Fibroblast of skin of right quadriceps (primary cell): Measurements from ENCODE around the gene MAPKAPK2.
"Not testable (repeated sequence)": the region's sequence is repeated elsewhere in the genome, so short reads cannot be mapped to it uniquely, and the experiment has no call there.

Experiments
- DNase-seq: peaks from one replicate; pipeline ENCODE4 v3.0.0-alpha.2; 2013

Gene MAPKAPK2

DNA sequence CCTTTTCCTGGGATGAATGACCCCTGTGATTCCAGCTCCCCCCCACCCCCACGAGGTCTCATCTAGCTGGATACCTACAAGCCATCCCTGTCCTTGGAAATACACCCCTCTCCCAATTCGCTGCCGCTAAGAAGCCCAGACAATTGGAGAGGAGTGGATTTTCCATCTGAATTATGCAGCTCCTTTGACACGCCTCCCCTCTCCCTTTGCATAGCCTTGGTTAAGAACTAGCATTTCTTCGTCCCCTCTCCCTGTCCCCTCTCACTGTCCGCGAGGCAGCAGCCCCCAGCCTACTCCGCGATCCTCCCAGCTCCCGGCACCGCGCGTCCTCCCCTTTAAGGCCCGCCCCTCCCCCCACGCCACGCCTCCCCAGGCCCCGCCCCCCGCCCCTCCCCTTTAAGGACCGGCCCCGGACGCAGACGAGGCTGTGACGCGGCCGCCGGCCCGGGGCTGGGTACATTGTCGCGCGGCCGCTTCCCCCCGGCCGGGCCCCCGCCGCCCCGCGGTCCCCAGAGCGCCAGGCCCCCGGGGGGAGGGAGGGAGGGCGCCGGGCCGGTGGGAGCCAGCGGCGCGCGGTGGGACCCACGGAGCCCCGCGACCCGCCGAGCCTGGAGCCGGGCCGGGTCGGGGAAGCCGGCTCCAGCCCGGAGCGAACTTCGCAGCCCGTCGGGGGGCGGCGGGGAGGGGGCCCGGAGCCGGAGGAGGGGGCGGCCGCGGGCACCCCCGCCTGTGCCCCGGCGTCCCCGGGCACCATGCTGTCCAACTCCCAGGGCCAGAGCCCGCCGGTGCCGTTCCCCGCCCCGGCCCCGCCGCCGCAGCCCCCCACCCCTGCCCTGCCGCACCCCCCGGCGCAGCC is at the start of gene MAPKAPK2:
MAPKAPK2 (plus strand) TSS at position 428 of the 856 bp plus-strand sequence; CDS start at position 753, 325 bp downstream.
- DNase-seq, result peak; percentile 75

DNA sequence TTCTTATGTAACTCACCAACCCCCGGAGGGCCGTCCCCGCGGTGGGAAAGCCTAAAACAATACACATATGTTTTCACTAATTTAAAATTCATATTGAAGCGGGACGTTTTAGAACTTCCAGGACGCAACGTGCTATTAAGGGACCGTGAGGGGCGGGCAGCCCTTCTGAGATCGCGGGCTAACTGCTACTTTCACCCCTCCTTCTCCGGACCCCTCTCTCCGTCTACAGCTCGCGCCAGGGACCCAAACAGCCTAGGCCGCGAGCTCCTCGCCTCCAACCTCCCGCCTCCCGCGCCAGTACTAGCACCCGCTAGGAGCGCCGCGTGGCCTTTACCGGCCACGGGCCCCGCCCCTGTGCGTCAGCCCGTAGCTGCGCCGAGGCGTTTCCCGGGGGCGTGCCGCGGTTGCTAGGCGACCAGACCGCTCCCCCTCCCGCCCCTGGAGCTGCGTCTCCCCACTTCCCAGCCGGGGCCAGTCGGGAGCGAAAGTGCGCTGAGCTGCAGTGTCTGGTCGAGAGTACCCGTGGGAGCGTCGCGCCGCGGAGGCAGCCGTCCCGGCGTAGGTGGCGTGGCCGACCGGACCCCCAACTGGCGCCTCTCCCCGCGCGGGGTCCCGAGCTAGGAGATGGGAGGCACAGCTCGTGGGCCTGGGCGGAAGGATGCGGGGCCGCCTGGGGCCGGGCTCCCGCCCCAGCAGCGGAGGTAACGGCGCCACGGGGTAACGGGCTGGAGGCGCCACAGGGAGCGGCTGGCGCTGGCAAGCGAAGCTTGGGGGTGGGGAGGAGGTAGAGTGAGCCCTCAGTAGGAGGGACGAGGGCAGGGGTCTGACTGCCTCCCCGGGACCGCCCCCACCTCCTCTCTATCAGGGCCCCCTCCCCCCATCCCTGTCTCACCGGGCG is 49.4 kb upstream of the MAPKAPK2 start, which contains the start of gene DYRK3:
DYRK3 (plus strand) TSS at position 457 of the 898 bp plus-strand sequence; CDS start at position 625, 168 bp downstream.
- DNase-seq, result peak; percentile 93

DNA sequence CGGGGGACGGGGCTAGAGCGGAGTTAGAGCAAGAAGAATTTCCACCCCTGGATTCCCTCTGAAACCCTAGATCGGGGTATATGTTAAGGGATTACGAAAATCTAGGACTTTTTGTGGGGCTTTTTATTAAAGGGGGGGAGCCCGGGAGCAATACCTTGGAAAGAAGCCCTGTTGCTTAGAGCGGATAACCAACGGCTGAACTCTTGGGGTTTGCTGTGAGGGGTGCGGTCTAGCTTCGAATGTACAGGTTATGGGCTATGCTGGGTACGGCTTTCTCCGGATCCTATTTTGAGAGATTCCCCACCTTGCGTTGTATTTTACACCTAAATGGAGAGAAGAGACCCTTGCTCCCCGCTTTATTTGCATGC is 48.7 kb upstream of the MAPKAPK2 start:
- no peak for DNase-seq

DNA sequence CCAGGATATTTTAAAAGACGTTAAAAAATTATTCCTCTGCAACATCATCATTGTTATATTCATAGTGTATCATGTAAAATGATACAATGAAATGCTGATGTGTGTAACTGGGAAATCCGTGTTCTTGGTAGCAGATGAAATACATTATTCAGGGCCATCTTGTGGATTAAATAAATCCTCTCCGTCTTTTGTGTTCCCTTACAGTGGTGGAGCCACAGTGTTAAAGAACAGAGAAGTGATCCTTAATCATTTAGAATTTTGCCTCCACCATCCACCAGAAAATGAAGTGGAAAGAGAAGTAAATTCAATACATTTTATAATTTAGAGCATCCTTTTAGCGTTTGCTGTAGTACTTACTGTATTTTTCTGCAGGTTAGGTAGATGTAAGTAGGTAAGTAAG is 48.0 kb upstream of the MAPKAPK2 start:
- no peak for DNase-seq

DNA sequence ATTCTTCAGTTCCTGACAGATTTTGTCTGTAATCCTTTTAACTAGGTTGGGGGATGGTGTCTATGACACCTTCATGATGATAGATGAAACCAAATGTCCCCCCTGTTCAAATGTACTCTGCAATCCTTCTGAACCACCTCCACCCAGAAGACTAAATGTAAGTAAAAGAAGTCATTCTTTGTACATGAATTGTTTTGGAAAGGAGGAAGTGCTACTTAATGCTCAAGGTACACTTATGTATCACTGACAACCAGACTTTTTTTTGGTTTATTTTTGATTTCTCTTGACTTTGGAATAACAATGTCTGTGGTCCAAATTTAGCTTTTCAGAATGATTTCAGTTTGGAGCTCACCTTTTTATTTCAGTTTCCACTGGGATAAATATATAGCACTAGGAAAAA is 47.1 kb upstream of the MAPKAPK2 start:
- DNase-seq, result no peak

- DNase-seq, result not testable (repeated sequence)
Measured at GRCh38 chr1:206642074-206642473, 42.6 kb upstream of the MAPKAPK2 start.

- no peak for DNase-seq
Measured at GRCh38 chr1:206643118-206643698, 41.5 kb upstream of the MAPKAPK2 start.

GRCh38 chr1:206646504-206646903 is 38.2 kb upstream of the MAPKAPK2 start:
- DNase-seq, result no peak

DNA sequence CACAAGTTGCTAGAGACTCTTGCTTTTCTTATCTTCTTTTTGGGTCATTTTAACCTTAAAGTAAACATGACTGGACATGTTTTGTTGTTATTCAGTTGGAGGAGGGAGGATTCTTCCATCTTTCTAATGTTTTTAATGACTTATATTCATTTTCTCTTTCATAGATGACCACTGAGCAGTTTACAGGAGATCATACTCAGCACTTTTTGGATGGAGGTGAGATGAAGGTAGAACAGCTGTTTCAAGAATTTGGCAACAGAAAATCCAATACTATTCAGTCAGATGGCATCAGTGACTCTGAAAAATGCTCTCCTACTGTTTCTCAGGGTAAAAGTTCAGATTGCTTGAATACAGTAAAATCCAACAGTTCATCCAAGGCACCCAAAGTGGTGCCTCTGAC is 37.5 kb upstream of the MAPKAPK2 start:
- DNase-seq, result no peak

- DNase-seq, result no peak
Measured at GRCh38 chr1:206649261-206649921, 35.3 kb upstream of the MAPKAPK2 start.

GRCh38 chr1:206651014-206651413 is 33.7 kb upstream of the MAPKAPK2 start:
- DNase-seq, result no peak

- DNase-seq, result no peak
Measured at GRCh38 chr1:206651958-206652890, 32.5 kb upstream of the MAPKAPK2 start.

GRCh38 chr1:206653715-206654459 is 30.8 kb upstream of the MAPKAPK2 start:
- DNase-seq, result no peak

DNA sequence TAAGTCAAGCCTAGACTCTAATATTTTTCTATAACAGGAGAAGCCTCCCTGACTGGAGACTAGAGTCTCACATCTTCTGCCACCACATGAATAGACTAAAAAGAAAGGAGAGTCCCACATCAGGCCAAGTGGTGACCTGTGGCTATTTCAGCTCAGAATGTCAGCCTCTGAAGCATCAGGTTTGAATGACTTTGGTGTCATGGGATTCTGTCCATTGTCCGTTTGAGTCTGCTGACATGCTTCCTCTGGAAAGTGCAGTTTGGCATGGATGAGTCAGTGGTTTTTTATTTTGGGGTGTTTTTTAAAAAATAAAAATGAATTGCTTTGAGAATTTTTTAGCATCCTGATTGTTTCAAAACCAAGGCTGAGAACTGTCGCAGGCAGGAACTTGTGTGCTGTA is 29.9 kb upstream of the MAPKAPK2 start:
- DNase-seq, result no peak

DNA sequence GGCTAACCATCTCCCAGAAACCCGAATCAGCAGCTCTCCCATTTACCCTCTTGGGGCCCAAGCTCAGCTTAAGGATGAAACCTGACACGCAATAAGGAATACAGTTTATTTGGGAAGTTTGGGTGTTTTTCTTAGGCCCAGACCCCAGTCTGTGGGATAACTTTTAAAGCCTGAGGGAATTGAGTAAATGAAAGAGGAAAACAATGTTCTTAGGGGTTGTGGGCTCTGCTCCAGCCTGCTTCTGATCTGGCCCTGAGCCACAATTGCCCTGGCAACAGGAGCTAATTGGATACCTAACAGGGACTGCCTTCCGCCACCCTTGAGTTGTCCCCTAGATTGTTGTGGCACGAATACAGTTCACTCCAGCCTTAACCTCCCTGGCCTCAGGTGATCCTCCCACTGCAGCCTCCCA is 29.2 kb upstream of the MAPKAPK2 start:
- no peak for DNase-seq

DNA sequence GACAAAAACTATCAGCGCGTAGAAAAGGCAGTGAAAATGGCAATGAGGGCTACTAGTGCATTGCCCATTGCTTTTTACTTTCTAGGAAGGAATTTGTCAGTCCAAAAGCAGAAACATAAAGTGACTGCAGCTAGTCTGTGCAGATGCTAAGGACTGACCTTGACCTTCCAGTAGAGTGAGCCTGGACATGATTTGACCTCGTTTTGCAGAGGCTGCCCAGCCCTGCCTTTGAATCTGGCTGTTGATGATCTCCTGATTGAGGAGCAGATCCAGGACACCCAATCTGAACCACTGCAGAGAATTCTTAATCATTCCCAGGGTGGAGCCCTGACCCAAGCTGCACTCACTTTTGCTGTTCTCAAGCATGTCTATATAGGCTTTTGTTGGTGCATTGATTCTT is 27.8 kb upstream of the MAPKAPK2 start:
- DNase-seq, result no peak

- DNase-seq, result no peak
Measured at GRCh38 chr1:206657751-206658150, 27.0 kb upstream of the MAPKAPK2 start.

- DNase-seq, result no peak
Measured at GRCh38 chr1:206658264-206658980, 26.3 kb upstream of the MAPKAPK2 start.

GRCh38 chr1:206658981-206659273 is 25.8 kb upstream of the MAPKAPK2 start:
- DNase-seq, result no peak

DNA sequence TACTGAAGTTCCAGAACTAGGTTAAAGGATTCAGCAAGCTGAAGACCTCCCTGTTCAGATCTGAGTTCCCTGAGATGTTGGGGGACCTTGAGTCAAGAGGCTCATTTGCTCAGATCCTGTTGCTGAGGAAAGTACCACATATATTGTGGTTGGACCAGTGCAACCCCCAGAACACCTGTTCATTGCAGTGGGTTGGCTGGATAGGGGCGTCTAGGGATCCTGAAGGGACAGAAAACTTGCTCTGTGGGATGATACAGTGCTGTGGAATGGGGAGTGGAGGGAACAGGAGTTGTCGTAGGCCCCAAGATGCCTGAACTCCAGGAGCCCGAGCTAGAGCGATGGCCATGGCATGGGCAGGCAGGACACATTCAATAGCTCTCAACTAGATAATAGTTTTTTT is 24.6 kb upstream of the MAPKAPK2 start:
- DNase-seq, result no peak
